Measurements from ENCODE around the gene HOXB7.

HOXB7 gene

GRCh38 chr17:48565925-48566710, 44.7 kb downstream of the HOXB7 start:
- DNase-seq (ENCODE audit: low spot score) = no peak

GRCh38 chr17:48565022-48565554, 45.7 kb downstream of the HOXB7 start:
- DNase-seq (ENCODE audit: low spot score) = no peak

- DNase-seq (ENCODE audit: low spot score) = no peak
These were observed 46.4 kb downstream of the HOXB7 start for GRCh38 chr17:48564188-48565021.

- no peak for DNase-seq (ENCODE audit: low spot score)
These were observed 47.0 kb downstream of the HOXB7 start for GRCh38 chr17:48563867-48564187.

GRCh38 chr17:48563385-48563838, 47.4 kb downstream of the HOXB7 start:
- DNase-seq (ENCODE audit: low spot score) = no peak

GRCh38 chr17:48562934-48563333, 47.9 kb downstream of the HOXB7 start:
- no peak for DNase-seq (ENCODE audit: low spot score)

- DNase-seq (ENCODE audit: low spot score) = no peak
These were observed 48.7 kb downstream of the HOXB7 start for GRCh38 chr17:48561884-48562810.

GRCh38 chr17:48559840-48560817, 50.7 kb downstream of the HOXB7 start:
- no peak for DNase-seq (ENCODE audit: low spot score)

- DNase-seq (ENCODE audit: low spot score) = no peak
These were observed 51.5 kb downstream of the HOXB7 start for GRCh38 chr17:48559122-48559839.

GRCh38 chr17:48558831-48559121, 52.0 kb downstream of the HOXB7 start:
- no peak for DNase-seq (ENCODE audit: low spot score)

GRCh38 chr17:48558057-48558830, 52.6 kb downstream of the HOXB7 start:
- DNase-seq (ENCODE audit: low spot score) = no peak
